HG02678 (cell line): ENCODE results near the gene XAF1.
"Not testable (repeated sequence)": the region's sequence is repeated elsewhere in the genome, so short reads cannot be mapped to it uniquely, and the experiment has no call there.

ENCODE experiments used
- ATAC-seq: cut with Tn5 transposase; IDR thresholded peaks from one replicate; pipeline ENCODE4 v1.9.1; 2021; ENCODE audit warnings: mild to moderate bottlenecking, moderate library complexity; ENCODE audit not compliant: unreplicated experiment

The XAF1 gene

DNA sequence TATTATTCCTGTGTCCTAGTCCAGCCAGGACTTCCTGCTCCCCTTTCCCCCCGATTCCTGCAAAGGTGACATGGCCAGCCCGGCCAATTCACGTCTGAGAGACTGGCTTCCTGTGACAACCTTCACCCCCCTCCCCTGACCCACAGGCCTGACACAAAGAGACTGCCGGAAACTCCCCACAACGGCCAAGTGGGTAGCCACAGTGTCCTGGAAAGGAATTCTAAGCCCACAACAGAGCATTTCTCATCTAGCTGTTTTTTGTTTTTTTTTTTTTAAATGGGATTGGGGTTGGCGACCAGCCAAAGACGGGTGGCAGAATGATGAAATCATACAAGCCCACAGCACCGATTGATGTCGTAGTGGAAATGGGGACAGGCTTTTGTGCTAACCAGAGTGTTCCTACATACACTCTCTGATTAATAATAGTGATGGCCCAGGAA, 2.8 kb upstream of the XAF1 start:
- no peak for ATAC-seq

DNA sequence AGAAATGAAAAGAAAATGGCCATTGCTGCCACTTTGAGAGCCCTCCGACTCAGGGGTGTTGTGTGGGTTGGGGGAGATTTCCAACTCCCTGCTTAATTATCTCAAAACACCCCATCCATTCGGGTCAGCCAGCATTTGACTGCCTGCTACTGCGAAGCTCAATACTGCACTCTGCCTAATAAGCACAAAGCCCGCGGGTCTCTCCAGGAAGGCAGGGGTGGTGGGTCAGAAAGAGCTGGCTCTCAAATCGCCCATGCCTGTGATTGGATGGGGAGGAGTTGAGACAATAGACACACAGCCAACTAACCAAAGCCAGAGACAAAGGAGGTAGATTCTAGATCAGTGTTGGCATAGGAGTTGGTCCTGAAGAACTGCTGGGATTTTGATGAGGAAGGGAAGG, 2.3 kb upstream of the XAF1 start:
- ATAC-seq, result no peak

DNA sequence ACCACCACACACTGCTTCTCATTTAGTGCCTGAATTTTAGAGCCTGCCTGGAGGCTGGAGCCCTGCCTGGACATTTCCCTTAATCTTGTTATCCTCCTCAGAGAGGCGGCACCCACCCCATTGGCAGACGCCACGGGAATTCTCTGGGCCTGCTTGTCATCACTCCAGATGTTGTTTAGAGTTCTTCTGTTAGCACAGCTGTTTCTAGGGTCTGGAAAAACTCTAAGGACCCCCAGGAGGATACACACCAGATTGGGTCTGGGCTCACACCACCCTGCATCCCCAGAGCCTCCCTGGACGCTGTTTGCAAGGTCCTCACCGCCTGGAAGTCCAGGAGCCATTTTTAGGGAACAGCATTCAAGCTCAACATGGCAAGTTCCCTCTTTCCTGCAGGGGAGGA, 565 bp upstream of the XAF1 start:
- ATAC-seq, result no peak

DNA sequence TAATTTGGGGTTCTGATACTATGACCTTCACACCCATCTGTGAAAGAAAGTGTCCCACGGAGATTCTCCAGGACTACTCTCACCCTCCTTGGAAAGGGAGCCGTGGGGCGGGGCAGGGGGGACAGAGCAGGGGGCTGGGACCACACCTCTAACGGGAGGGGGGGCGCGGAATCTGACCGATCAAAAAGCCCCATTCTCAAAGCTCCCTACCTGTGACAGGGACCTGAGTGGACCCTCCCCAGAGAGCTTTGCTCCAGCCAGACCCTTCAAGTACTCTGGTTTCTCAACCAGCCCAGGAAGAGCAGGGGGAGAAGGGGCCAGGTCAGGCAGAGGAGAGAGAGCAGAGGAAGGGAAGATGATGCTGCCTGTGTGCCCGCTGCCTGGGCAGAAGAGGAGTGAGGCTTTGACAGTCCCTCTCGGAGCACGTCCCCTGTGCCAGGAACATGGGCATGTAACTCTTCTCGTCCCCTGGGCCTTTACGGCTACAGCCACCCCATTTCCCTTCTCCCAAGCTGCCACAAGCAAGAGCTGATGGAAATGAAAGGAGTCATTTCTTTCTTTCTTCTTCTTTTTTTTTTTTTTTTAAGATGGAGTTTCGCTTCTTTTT, 682 bp downstream of the XAF1 start:
- ATAC-seq, result no peak

DNA sequence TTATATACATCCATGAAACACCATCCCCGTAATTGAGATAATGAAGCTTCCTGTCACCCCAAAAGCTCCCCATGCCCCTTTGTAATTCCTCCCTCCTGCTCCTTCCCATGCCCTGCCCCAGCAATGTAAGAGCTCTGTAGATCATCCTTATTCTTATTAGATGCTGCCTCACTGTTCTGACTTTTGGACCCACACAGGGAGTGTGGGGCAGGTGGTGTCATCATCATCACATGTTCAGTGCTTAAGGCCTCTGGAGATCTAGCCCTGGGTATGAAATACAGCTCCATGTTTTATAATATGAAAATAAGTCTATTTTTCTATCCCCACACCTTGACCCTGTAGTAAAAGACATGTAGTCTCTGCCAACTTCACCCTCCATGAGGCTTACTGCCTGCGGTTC, 1.9 kb downstream of the XAF1 start:
- no peak for ATAC-seq

DNA sequence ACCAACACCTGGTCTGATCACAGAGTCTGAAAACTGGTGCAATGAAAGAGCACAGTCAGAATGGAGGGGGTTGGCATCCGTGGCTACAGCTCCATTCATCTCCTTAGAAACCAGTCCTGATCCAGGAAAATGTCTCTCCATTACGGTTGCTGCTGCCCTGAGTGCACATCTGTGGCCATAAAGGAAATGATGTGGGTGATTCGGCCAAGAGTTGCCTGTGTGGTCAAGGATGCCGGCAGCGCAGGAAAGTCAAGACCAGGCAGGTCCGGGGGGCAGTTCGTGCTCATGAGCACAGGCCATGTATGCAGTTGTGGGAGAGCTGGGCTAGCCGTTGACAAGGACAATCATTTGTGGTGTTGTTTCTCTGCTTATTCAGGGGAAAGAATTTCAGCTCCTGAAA, 5.9 kb downstream of the XAF1 start:
- no peak for ATAC-seq

DNA sequence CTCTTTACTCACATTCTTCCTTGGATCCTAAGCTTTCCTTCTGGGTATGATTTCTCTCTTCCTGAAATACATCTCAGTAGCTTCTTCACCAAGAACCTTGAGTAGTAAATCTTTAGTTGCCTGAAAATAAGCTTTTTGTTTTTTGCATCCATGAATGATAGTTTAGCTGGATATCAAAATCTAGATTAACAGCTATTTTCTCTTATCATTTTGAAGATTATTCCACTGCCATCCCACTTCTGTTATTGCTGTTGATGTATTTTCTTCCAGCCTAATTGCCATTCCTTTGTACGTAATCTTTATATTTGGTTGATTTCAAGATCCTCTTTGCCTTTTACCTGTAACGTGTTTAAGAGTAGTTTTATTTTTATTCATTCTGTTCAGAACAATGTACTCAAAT, 12.6 kb downstream of the XAF1 start:
- no peak for ATAC-seq

DNA sequence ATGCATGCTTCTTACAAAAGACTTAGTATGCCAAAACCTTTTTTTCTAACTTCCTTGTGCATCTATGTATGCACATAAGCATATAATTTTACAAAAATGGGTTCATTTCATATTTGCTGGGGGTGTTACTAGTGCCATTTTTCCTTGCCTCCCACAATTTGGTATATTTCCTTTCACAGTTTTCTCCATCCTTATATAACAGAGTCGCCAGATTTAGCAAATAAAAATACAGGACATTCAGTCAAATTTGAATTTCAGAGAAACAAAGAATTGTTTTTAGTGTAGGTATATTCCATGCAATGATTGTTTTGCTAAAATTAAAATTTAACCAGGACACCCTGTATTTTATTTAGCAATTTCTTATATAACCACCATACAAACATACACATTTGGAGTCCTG, 16.2 kb downstream of the XAF1 start:
- ATAC-seq, result no peak

DNA sequence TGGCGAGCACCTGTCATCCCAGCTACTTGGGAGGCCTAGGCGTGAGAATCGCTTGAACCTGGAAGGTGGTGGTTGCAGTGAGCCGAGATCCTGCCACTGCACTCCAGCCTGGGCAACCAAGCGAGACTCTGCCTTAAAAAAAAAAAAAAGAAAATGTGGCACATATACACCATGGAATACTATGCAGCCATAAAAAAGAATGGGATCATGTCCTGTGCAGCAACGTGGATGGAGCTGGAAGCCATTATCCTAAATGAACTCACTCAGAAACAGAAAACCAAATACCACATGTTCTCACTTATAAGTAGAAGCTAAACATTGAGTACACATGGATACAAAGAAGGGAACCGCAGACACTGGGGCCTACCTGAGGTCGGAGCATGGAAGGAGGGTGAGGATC, 19.1 kb downstream of the XAF1 start:
- not testable (repeated sequence) for ATAC-seq

DNA sequence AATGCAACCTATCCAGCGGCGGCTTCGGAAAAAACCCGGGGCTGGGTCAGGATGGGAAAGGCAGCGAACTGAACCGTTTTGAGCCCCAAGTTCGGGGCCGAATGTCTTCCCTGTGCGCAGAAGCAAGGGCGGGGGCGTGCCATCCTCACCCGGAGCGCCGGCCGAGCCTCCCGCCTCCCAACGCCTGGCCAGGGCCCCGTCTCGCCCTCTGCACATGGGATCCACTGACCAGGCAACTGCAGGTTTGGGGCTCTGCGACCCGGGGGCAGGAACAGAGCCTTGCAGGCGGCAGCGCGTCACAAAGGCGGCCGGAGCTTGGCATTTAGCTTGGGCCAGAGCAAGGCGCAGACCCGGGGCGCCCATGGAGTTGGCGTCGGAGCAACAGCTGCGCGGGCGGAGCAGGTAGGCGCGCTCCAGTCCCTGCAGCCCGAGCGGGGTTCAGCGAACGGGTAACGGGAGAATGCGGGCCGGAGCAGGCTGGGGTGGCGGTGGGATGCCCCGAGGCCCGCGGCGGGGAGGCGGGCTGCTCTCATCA, 20.1 kb downstream of the XAF1 start, which contains the start of gene FBXO39:
Gene FBXO39, plus strand, starts transcription at position 345 of the 535 bp plus-strand sequence. CDS start 3,654 bp downstream, outside the sequence.
- no peak for ATAC-seq

DNA sequence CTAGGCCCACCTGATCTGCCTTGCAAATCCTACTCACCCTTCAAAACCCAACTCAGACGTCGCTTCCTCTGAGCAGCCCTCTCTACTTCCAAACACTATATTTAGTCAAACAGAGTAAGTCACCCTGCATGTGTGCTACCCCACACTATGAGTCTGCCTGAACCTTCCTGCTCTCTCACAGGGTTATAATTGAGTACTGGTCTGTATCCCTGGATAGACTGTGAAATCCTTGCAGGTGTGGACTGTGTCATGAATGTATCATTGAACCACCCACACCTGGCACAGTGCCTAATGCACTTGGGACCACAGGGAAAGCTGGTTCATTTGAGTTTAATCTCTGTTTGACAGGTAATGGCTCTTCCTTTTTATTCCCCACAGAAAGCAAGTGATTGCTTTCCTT, 23.6 kb downstream of the XAF1 start:
- ATAC-seq, result no peak

DNA sequence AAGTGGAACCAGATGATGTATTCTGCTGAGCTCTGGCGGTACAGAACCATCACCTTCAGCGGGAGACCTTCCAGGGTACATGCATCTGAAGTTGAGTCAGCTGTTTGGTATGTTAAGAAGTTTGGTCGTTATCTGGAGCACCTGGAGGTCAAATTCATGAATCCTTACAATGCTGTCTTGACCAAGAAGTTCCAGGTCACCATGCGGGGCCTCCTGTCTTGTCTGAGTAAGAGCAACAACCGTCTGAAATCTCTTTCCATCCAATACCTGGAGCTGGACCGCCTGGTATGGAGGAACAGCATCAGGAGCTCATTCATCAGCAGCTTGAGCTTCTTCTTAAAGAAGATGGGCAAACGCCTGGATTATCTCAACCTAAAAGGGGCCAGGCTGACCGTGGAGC, 24.2 kb downstream of the XAF1 start:
- ATAC-seq, result no peak

DNA sequence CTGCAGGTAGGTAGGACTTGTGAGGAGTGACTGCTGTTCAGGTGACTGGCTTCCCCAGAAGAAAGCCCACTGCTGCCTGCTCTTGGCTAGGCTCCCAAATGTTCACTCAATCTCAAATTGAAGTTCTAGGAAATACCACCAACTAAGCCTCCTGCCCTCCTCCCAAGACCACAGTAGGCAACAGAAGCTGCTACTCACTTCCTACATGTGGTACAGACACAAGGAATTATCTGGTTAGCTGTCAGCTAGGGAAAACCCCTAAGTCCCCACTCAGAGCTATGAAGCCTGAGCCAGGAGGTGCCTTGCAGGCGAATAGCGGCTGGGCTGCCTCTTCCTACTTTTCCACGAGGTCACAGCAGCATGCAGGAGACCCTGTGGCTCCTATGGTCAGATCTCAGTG, 25.0 kb downstream of the XAF1 start:
- ATAC-seq, result no peak

DNA sequence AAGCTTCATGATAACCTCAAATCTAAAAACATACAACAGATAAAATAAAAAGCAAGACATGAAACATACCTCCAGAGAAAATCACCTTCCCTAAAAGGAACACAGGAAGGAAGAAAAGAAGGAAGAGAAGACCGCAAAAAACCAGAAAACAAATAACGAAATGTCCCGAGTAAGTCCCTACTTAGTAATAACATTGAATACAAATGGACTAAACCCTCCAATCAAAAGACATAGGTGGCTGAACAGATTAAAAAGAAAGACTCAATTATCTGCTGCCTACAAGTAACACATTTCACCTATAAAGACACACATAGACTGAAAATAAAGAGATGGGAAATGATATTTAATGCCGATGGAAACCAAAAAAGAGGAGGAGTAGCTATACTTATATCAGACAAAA, 26.4 kb downstream of the XAF1 start:
- no peak for ATAC-seq

DNA sequence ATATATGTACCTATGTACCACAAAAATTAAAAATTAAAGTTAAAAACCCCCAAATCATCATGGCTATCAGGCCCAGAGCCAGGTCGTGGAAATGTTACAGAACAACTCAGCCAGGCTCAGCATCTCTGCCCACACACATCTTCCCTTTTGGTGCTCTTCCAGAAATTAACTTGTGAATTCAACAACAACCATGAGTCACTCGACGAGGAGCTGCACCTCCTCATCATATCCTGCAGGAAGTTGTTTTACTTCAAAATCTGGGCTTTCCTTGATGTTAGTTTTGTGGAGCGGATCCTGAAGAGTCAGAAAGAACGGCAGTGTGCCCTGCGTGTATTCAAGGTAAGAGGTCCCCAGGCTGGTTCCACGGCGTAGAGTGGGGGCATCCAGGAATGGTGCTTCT, 30.8 kb downstream of the XAF1 start:
- ATAC-seq, result no peak

DNA sequence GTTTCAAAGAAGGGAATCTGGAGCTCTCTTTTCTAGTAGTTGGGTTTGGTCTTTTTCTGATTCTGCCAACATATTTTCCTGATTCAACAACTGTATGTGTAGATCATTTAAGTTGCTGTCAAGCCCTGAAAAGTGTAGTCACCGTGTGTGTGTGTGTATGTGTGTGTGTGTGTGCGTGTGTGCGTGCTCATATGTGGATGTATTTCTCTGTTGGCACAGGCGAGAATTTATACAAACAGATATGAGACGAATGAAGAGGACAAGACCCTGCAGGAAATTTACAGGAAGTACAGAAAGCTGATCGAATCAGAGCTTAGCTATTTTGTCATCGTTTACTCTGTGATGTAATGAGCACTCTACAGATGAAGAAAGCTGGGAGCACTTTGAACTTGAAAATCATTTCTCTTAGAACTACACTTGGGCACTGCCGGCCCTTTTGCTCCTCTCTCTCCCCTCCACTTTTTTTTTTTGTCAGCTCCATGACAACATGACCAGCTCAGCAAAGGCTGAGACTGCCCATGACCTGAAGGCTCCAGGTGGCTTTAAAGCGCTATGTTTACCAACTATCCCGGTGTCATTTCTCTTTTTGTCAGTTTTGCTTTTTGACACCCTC, 31.3 kb downstream of the XAF1 start:
- ATAC-seq, result no peak

DNA sequence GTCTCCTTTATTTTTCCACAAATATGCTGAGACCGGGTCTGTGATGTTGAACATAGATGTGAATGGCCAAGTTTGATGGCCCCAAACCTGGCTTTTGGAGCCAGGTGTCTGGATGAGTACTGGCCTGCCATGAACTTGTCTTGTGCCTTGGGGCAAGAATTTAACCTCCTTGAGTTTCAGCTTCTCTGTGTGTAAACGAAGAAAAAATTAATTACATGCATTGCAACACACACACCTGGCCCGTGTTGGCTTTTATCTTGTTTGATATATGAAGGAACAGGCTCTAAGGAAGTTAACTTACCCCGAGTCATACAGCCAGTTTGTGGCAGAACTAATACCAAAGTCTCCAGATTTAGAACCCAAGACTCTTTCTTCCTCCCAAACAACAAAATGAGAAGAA, 33.3 kb downstream of the XAF1 start:
- no peak for ATAC-seq

DNA sequence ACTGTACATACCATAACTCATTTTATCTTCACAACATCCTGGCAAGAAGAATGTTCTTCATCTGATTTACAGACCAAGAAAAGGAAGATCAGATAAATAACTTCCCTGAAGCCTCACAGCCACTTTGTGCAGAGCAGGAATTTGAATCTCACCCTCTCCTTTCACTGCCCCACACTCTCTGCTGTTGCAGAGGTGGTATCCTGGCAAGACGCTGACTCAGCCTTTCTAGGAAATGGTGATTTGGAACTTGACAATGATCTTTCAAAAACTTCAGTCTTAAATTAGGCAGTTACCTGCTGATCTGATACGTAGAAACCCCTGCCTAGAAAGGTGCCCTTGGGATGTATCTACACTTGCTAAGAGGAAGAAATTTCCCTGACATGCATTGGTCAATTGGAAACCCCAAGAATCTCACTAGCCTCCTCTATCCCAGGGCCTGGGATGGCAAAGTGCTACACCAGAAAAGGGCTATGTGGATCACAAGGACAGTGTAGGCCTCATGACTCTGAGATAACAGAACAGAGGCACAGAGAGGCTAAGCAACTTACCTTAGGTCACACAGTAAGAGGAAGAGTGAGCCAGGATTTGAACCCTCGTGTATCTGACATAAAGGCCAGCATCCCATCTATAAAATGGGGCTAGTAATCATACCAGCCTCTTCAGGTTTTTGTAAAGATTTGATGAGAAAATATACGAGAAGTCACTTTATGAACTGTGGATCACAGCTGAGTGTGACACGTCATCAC, 38.1 kb downstream of the XAF1 start:
- ATAC-seq, result no peak

DNA sequence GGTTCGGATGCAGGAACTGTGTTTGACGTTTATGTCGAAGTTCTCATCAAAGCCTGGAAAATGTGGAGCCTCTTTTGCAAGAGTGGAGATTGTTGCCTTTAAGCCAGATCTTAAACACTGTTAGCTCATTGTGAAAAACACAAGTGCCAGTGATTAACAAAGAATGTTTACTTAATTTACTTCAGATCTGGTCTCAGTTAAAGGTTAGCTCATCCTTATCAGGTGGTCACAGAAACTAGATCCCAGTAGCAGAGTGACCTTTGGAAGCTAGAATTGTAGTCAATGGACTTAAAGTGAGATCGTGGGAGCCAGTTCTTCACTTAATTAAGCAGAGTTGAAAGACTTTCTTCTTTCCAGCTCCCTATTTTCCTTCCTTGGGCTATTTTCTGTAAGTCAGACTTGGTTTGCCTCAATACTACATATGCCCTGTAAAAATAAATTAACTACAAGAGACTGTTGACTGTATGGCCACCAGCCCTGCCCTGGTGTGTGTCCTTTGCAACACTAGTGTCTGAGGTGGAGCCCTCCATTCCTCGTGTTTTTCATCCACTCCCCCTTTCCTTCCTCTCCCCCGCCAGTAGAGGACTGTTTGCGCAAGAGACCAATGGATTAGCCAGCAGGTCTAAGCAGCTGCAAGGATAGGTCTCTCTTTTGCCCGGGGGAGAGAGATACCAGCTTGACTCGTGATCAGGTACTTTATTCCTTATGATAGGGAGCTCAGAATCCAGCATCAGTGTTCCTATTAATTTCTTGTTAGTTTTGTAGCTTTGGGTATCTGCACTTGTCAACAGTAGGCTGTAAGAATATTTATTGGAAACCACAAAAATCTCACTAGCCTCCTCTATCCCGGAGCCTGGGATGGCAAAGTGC, 40.4 kb downstream of the XAF1 start:
- no peak for ATAC-seq

DNA sequence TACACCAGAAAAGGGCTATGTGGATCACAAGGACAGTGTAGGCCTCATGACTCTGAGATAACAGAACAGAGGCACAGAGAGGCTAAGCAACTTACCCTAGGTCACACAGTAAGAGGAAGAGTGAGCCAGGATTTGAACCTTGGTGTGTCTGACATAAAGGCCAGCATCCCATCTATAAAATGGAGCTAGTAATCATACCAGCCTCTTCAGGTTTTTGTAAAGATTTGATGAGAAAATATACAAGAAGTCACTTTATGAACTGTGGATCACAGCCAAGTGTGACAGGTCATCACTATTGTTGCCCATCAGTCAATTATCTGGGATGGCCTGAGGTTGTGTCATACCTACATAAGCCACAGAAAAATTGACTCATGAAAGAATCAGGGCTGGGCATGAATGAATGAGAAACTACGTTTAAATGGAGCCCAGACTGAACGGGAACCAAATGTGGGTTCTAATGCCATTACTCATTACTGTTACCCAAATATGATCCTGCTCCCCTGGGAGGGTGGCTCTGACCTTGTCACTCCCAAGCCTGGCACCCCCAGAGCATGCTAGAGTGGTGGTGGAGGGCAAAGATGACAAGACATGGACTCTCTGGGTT, 41.1 kb downstream of the XAF1 start:
- no peak for ATAC-seq
